A673 (cell line): ENCODE results near the gene SLC10A3. TPM values are rescaled to one million over a fixed set of nuclear protein-coding genes. Genes with fewer than 3 reads are reported as not detected.
A peak's percentile ranks its signal among the peaks of the same experiment; 100 is the strongest.

Source experiments
- BruUV-seq: library from RNA; stranded (reverse); fragments of 400-500 nt; replicated peaks from 2 replicates; lab custom pipeline; 2021; lab: Mats Ljungman, UMichigan
- CTCF ChIA-PET: fragments of 300-600 bp; sonication (Branson Sonifier 250); formaldehyde crosslinking; loops from one replicate; lab custom pipeline; 2022; ENCODE audit warnings: antibody characterized with exemption; lab: Charles Lee
- POLR2A ChIA-PET: fragments of 300-600 bp; sonication (Branson Sonifier 250); formaldehyde crosslinking; loops from one replicate; lab custom pipeline; 2022; ENCODE audit warnings: antibody characterized with exemption; ENCODE audit not compliant: low non-redundant PET; lab: Charles Lee
- DNase-seq: peaks from one replicate; pipeline ENCODE4 v3.0.0-alpha.2; 2015; ENCODE audit warnings: low spot score
- H3K27ac ChIP-seq: fragments of 200-600 bp; sonication (generic); 2 replicates; pipeline ENCODE4 v1.5.1; 2016; ENCODE audit warnings: mixed run types, low read depth, mild to moderate bottlenecking, mixed read lengths, antibody characterized with exemption, low read length; ENCODE audit not compliant: poor library complexity, severe bottlenecking
- H3K27me3 ChIP-seq: fragments of 200-600 bp; sonication (generic); replicated peaks from 2 replicates; pipeline ENCODE4 v1.6.1; 2017; ENCODE audit warnings: mixed run types, low read depth, mild to moderate bottlenecking, mixed read lengths, antibody characterized with exemption, low read length; ENCODE audit not compliant: insufficient read depth, poor library complexity
- H3K36me3 ChIP-seq: fragments of 200-600 bp; sonication (generic); 2 replicates; pipeline ENCODE4 v1.6.1; 2016; ENCODE audit warnings: mixed run types, mild to moderate bottlenecking, mixed read lengths, antibody characterized with exemption, low read length; ENCODE audit not compliant: insufficient read depth, poor library complexity, severe bottlenecking
- H3K4me1 ChIP-seq: fragments of 200-600 bp; sonication (generic); 2 replicates; pipeline ENCODE4 v1.6.1; 2017; ENCODE audit warnings: mixed run types, mild to moderate bottlenecking, mixed read lengths, antibody characterized with exemption, low read length; ENCODE audit not compliant: insufficient read depth, poor library complexity, severe bottlenecking
- H3K4me3 ChIP-seq: fragments of 200-600 bp; sonication (generic); 2 replicates; pipeline ENCODE4 v1.5.1; 2016; ENCODE audit warnings: low read depth, mixed run types, mild to moderate bottlenecking, mixed read lengths, low read length; ENCODE audit not compliant: poor library complexity, severe bottlenecking
- H3K9me3 ChIP-seq: fragments of 200-600 bp; sonication (generic); 2 replicates; pipeline ENCODE4 v1.6.1; 2016; ENCODE audit warnings: mixed run types, low read depth, mild to moderate bottlenecking, mixed read lengths, antibody characterized with exemption, low read length; ENCODE audit not compliant: poor library complexity, severe bottlenecking
- CTCF ChIP-seq: fragments of 300-800, 200-600 bp; sonication (generic); conservative IDR thresholded peaks from 2 replicates; pipeline ENCODE4 v1.5.1; 2017; ENCODE audit warnings: low read depth, mild to moderate bottlenecking, antibody characterized with exemption, low read length, moderate library complexity, mixed read lengths
- EZH2 ChIP-seq: fragments of 200-600 bp; sonication (generic); IDR thresholded peaks from 2 replicates; pipeline ENCODE4 v1.6.1; 2017; ENCODE audit warnings: borderline replicate concordance, low read depth, mild to moderate bottlenecking, mixed read lengths, antibody characterized with exemption, low read length; ENCODE audit not compliant: poor library complexity, severe bottlenecking
- intact Hi-C: fragments of 100-400 bp; cut with micrococcal nuclease; formaldehyde crosslinking; loops from one replicate; pipeline ENCODE4 v1.10.0; 2022; ENCODE audit not compliant: unreplicated experiment
- total RNA-seq: library from RNA; stranded (reverse); gene quantifications from 2 replicates; pipeline ENCODE4 v1.2.3, GENCODE V29; 2021

Gene SLC10A3
- total RNA-seq, 1 experiment from 2014 or later, result 9.7 TPM

- DNase-seq, result no peak
- no TSS peak for BruUV-seq
- Histone ChIP-seq H3K27ac (no peak overlapping the region), H3K27me3 (no peaks in the 10 kb centered on the region), H3K4me3 (peak overlapping the region; percentile 65), H3K36me3 (peaks cover 3% of the 10 kb centered on the region), H3K4me1 (no peaks in the 10 kb centered on the region), H3K9me3 (no peaks in the 10 kb centered on the region)
- POLR2A ChIA-PET, result no interaction called here
- intact Hi-C loops, result no loop called here
- CTCF ChIA-PET, result no interaction called here
- TF ChIP-seq CTCF, result no peak
- no peak for TF ChIP-seq EZH2
Observed at GRCh38 chrX:154459832-154460231, 30.6 kb downstream of the SLC10A3 start.

DNA sequence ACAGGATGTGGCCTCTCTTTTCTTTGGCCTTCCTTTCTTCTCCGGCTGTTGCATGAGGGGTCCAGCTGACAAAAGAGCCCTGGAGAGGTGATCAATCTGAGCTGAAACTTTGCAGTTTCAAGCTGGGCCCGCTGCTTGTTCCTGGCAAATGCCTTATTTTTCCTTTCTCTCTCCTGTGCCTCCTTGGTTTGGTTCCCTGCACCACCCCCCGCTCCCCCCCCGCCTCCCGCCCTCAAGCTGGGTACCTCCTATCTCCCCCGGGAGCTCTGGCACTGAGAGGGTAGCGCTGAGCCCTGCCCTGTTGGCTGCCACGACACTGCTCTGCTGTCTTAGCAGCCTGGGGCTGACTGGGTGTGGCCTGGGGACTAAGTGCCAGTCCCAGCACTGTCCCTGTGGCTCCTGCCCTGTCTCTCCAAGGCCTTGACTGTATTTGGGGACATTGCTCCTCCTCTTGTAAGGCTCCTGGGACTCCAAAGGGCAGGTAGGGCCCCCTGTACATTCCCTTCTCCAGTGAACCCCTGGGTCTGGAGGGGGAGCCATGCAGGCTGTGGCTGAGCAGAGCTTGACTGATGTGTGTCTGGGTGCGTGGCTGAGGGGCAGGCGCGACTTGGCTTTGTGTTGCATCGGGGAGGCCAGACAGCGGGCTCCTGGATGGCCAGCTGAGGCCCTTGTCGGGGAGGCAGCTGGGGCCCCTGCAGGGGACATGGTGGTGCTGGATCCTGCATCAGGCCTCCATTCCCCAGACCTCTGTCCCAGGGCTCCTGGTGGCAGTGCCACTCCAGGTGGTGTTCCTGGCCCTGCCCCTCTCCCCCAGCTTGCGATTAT lies 31.3 kb downstream of the SLC10A3 start:
- peak overlapping the region; percentile 52 for H3K27ac ChIP-seq
- no peaks in the 10 kb centered on the region for H3K4me1 ChIP-seq
- H3K9me3 ChIP-seq, result no peaks in the 10 kb centered on the region
- CTCF ChIA-PET, result no interaction called here
- intact Hi-C loops, result no loop called here
- no peaks in the 10 kb centered on the region for H3K36me3 ChIP-seq
- no TSS peak for BruUV-seq
- DNase-seq, result peak; percentile 57
- POLR2A ChIA-PET, result no interaction called here
- TF ChIP-seq EZH2 (no peak), CTCF (no peak)
- peak overlapping the region; percentile 65 for H3K4me3 ChIP-seq
- no peaks in the 10 kb centered on the region for H3K27me3 ChIP-seq

DNA sequence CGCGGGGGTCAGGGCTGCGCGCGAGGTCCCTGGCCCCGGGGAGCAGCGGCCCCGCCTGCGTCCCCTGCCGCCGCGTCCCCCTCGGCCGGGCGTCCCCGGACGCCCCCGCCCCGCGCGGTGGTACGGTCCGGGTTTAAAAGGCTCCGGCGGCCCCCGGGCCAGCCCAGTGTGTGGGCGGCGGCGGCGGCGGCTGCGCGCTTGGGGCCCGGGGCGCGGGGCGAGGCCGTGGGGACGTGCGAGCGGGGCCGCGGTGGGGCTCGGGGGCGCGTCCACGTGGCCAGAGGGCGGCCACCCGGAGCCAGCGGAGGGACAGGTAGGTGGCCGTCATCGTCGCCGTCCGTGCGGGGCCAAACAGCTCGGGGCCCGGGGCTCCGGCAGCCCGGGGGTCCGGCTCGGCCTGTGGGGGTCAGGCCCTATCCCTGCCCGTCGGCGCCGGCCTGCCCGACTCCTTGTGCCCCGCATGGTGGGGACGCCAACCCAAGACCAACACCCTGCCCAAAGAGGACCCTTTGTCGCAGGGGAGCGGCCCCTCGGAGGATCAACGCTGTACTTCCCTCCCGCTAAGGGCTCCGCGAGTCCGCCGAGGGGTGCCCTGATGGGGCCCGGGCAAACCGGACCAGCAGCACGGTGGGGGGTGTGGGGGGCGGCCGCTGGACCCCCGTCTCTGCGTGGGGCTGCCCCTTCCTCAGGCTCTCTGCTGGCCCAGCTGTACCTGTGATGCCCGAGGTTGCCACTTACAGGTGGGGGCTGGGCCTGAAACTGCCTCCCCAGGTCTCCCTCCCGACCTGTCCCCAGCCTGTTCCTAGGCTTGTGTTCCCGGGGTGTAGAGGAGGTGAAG lies 32.1 kb downstream of the SLC10A3 start, which contains the start of gene PLXNA3:
PLXNA3 (plus strand) TSS at position 166 of the 838 bp plus-strand sequence. CDS start 1,903 bp downstream, outside the sequence.
- Histone ChIP-seq H3K36me3 (no peaks in the 10 kb centered on the region), H3K27ac (peak within 1 kb of the TSS; percentile 52), H3K4me1 (no peaks in the 10 kb centered on the region), H3K27me3 (no peaks in the 10 kb centered on the region), H3K4me3 (peak within 1 kb of the TSS; percentile 65), H3K9me3 (no peaks in the 10 kb centered on the region)
- TF ChIP-seq CTCF, result no peak
- TF ChIP-seq EZH2, result no peak
- BruUV-seq, result no TSS peak
- ChIA-PET POLR2A (no interaction called here), CTCF (no interaction called here)
- DNase-seq, result peak; percentile 39
- intact Hi-C loops, result no loop called here
